Prostate gland (tissue), 2 donors: ENCODE data around the gene IL25.
"Not testable (repeated sequence)": the region's sequence is repeated elsewhere in the genome, so short reads cannot be mapped to it uniquely, and the experiment has no call there.

Experiments
- POLR2A ChIP-seq: fragments of 450-650 bp; IDR thresholded peaks from one replicate; pipeline ENCODE4 v1.6.1; 2016; ENCODE audit warnings: antibody characterized with exemption, mild to moderate bottlenecking
- TF ChIP-seq, protein P1 (sequence below), 4 experiments: fragments of 200-600 bp in 2 of 4; fragments of 450-650 bp in 2 of 4; sonication (generic) in 2 of 4; IDR thresholded peaks; 1 replicate in 3 of 4; 2 replicates in 1 of 4; pipeline ENCODE4 v1.5.1; 2016 to 2019; ENCODE audit warnings: antibody characterized with exemption in 4 of 4, mild to moderate bottlenecking in 2 of 4, moderate library complexity in 2 of 4

GRCh38 chr14:23389871-23390270, 17.3 kb downstream of the IL25 start:
- TF ChIP-seq, protein P1, sequence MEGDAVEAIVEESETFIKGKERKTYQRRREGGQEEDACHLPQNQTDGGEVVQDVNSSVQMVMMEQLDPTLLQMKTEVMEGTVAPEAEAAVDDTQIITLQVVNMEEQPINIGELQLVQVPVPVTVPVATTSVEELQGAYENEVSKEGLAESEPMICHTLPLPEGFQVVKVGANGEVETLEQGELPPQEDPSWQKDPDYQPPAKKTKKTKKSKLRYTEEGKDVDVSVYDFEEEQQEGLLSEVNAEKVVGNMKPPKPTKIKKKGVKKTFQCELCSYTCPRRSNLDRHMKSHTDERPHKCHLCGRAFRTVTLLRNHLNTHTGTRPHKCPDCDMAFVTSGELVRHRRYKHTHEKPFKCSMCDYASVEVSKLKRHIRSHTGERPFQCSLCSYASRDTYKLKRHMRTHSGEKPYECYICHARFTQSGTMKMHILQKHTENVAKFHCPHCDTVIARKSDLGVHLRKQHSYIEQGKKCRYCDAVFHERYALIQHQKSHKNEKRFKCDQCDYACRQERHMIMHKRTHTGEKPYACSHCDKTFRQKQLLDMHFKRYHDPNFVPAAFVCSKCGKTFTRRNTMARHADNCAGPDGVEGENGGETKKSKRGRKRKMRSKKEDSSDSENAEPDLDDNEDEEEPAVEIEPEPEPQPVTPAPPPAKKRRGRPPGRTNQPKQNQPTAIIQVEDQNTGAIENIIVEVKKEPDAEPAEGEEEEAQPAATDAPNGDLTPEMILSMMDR (IDR thresholded peaks at IDR 0.05), result not testable (repeated sequence)
- not testable (repeated sequence) for TF ChIP-seq POLR2A
